Amygdala (tissue), 56 donors: ENCODE data around the gene FEM1B.

ENCODE experiments used
- DNase-seq, 56 donors: peaks; one replicate each; lab custom pipeline; 2025; lab: John Stamatoyannopoulos, UW

The FEM1B gene

DNA sequence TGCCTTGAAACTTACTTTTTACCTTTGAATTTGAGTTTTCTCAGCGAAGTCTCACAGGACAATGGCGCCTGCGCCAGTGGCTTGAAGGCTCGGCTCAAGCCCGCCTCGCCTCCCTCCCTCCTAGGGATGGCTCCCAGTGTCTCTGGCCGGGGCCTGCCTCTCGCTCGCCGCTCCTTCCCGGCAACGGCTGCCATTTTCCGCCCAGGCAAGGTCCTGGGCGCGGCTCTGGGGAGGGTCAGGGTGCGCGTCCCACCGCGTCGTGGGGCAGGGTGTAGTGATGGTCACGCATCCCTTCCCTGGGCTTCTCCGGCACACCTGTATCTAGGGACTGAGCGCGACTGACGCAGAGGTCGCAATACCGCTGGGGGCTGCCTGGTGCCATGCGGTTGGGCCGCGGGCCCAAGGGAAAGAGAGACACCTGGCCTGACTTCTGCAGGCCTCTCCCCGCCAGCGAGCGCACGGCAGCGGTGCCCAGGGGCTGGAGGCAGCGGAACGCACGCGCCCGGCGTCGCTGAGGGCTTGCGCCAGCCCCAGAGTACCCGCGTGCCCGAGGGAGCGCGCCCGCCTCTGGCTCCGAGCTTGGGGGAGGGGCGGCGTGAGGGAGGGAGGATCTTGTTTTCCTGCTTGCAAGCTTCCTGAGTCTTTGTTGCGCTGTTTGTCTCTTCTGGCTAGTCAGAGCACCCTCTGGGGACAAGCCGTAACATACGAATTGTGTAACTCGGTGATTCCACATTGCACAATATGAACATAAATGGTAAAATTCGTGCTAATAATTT is 20.7 kb upstream of the FEM1B start:
- peak; percentile 47 to 91 (median 81) for DNase-seq

DNA sequence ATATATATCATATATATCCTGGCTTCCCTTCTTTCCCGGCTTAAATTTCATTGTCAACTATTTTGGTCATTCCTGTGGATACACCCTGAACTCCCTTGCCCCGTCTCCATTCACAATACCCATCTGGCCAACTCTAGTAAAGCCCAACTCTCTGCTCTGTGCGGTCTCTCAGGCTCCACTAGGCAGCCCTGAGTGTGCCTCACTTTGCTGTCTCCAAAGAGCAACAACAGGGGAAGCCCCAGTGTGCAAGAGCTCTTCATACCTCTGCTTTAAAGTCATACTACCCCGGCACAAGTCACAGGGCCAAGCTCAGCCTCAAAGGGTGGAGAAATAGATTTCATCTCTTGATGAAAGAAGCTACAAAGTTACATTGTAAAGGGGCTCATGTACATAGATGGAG is 18.9 kb upstream of the FEM1B start:
- DNase-seq = no peak

DNA sequence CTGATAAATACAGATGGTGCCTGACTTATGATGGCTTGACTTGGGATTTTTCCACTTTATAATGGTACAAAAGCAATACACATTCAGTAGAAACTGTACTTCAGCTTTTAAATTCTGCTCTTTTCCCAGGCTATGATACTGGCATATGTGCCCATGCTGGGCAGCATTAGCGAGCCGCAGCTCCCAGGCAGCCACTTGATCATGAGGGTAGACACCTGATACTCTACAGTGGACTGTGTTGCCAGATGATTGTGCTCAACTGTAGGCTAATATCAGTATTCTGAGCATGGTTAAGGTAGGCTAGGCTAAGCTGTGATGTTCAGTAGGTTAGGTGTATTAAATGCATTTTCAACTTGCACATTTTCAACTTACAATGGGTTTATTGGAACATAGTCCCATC is 17.7 kb upstream of the FEM1B start:
- DNase-seq = no peak

DNA sequence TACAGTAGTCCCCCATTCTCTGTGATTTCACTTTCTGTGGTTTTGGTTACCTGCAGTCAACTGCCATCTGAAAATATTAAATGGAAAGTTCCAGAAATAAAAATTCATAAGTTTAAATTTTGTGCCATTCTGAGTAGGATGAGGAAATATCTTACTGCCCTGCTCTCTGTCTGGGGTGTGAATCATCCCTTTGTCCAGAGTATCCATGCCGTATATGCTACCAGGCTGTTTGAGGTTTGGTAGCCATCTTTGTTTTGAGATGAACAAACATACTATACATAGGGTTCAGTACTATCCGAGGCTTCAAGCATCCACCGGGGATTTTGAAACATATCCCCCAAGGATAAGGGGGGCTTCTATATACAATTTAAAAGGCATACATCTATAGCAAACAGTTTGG is 16.3 kb upstream of the FEM1B start:
- no peak for DNase-seq

DNA sequence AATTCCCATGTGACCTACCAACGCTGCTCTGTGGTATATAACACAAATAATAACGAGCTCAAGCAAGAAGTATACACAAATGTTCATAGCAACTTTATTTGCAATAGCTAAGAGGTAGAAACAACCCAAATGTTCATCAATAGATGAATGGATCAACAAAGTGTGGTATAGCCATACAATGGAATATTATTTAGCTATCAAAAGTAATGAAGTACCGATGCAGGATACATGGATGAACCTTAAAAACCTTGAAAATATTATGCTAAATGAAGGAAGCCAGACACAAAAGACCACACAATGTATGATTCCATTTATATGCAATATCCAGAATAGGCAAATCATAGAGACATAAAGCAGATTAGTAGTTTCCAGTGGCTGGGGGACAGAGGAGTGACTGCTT is 15.6 kb upstream of the FEM1B start:
- DNase-seq = no peak

DNA sequence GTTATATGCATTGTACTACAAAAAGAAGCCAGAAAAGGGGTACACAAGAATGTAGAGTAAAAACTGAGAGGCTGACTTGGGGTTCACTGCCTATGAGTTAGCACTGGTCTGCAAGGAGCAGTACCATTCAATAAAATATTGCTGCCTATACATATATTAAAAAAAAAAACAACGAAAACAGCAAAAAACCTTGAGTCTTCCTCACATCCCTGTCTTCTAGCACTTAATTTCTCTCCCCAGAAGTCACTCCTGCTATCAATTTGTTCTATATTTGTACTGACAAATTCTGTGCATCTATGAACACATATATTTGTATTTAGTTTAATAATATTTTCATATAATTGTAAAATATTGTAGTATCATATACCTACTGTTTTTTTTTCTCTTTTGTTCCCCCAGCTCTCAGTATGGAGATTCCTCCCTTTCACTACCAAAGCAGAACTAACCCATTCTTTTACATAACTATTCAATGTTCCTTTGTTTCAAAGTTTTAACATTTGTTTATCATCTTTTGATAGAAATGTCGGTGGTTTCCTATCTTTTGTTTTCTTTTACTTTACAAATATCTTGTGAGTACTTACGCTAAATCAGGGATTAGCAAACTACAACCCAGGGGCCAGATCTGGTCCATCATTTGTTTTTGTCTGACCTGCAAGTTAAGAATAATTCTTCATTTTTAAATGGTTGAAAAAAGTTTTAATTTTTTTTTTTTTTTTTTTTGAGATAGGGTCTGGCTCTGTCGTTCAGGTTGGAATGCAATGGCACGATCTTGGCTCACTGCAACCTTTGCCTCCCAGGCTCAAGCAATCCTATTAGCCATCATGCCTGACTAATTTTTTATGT is 14.8 kb upstream of the FEM1B start:
- DNase-seq = no peak

DNA sequence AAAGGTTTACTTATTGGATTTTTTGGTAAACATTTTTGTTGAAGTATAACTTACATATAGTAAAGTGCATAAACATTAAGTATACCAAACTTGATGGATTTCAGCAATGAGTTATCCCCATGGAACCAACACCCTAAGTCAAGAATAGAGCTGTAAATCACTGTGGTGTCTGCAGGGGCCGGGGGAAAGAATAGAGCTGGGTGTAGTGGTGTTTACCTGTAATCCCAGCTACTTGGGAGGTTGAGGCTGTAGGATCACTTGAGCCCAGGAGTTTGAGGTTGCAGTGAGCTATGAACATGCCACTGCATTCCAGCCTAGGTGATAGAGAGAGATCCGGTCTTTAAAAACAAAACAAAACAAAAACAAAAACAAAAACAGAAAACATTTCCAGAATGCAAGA is 13.3 kb upstream of the FEM1B start:
- DNase-seq = no peak

DNA sequence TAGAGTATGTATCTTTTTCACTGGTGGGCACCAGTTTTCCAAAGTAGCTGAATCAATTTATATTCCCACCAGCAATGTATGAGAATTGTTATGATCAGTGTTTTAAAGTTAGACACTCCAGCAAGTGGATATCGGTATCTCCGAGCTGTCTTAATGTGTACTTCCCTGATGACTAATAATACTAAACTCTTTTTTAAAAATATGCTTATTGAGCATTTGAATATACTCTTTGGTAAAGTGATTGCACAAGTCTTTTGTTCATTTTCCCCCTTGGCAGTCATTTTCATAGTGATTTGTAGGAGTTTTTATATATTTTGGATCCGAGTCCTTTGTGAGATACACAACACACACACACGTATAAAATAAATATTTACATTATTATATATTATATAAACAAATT is 12.5 kb upstream of the FEM1B start:
- DNase-seq = no peak

DNA sequence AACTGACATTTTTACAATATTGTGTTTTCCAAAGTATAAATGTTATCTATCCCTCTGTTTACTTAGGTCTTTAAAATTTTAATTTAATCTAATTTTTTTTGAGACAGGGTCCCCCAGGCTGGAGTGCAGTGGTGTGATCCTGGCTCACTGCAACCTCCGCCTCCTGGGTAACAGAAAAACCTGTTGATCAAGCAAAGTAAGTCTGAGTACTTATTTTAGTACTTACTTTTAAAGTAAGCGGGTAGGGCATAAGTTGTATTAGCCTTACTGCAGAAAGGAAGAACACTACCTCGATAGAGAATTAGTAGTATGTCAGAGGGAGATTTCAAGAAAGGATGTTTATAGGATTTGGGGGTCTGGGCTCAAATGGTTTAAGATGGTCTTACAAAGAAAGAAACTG is 11.9 kb upstream of the FEM1B start:
- DNase-seq = no peak

DNA sequence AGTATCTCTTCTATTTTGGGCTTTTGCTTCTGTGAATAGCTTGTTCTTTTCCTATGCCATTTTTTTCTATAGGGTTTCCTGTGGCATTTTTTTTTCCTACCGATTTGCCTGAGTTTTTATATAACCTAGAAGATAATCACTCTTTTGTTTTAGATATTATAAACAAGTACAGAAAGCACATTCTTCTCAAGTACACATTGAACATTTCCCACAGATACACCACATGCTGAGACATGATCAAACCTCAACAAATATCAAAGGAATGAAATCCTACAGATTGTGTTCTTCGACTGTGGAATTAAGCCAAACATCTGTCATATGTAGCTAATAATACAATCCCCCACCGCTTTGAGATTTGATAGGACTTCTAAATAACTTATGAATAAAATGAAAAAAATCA is 9.1 kb upstream of the FEM1B start:
- no peak for DNase-seq

DNA sequence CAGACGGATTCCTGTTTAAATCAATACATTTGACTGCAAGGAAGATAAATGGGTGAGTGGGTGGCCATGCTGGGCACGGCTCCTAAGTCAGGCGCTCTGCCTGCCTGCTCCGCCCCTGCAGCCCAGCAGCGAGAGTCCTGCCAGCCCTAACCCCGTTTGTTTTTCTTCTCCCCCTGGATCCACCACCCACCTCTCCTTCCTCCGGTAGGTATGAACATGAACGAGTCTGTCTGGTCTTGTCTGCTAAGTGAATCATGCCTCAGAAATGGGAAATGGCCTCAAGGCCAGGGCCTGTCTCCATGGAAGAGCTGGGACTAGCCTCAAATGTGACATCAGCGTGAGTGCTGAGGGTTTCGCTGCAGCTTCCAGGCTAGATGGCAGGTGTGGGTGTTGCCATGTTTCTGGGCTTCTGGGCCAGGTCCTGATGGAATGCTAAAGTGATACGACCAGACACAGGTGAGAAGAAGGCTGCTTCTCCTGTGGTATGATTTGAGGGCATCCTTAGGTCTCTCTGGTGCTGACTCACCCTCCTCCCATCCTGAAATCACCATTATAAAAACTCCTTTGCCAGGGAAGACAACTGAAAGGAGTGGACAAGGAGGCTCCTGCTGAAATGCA is 5.6 kb upstream of the FEM1B start:
- peak in 15 of 56 donors; percentile 9 to 68 (median 25) for DNase-seq

DNA sequence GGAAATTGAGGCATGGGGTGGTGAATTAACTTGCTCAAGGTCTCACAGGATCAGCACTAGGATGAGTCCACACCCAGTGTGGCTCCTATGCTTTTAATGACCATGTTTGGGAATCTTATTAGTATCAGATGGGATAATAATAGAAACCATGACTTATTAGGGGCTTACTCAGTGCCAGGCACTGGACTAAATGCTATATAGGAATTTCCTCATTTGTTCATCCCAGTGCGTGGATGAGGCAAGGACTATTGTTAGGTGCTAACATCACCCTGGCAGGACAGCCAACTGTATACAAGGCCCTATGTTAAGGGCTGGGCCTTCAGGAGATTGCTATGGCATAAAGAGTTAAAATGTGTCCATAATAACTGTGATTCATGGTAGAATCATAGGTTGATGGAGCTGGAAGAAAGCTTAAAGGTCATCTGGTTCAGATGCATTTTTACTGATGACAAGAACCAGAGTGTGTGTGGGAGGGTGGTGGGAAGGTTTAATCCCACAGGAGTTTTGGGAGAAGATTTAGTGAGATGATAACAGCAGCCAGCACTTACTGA is 4.7 kb upstream of the FEM1B start:
- no peak for DNase-seq

DNA sequence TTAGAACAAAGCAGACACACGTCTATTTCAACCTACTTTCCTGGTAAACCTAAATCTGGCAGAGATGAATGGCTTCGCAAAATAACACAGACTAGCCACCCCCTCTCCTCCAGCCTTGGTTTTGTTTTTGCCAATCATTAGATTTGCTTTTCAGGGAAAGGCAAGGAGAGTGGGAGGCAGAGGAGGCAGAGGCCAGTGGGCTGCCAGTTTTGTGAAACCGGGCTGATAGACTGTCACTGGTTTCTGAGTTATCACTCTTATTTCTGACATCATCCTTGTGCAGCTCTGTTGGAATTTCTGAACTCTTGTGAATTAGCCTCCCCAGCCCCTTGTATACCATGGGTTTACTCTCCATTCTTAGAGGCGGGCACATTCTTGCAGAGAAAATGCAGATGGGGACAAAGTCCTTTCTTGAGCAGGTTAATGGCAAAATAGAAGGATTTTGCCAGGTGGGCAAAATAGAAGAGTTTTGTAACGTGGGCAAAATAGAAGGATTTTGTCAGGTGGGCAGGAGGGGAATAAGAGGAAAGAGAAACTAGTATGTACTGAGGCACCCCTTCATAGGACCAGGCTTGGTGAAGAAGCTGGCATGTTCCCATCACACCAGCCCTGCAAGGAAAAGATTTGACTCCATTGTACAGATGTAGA is 3.2 kb upstream of the FEM1B start:
- DNase-seq = peak in 1 of 56 donors; percentile 15

DNA sequence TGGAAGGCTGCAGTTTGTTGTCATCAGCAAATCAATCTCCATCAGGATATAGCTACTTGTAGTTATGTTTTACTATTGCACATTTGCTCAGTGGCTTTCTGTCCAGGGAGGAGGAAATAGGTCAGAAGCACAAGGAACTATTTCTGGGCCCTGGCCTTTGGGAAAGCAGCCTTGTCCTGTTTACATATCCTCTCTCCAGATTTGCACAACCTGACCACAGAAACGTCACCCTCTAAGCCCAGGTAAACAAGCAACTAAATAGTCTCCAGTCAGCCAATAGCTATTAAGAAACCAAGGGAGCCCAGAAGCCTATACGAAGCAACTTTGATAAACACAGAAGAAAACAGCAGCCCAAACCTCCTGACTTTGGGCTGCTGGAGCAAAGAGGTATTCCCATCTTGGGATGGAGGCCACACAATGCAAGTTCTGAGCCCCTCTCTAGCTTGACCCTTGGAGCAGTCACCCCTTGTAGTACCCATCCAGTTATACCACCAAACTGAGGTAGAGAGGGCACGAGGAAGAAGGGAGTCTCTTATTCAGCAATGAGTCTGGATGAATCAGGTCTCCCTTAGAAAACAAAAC is 2.3 kb upstream of the FEM1B start:
- DNase-seq = no peak

DNA sequence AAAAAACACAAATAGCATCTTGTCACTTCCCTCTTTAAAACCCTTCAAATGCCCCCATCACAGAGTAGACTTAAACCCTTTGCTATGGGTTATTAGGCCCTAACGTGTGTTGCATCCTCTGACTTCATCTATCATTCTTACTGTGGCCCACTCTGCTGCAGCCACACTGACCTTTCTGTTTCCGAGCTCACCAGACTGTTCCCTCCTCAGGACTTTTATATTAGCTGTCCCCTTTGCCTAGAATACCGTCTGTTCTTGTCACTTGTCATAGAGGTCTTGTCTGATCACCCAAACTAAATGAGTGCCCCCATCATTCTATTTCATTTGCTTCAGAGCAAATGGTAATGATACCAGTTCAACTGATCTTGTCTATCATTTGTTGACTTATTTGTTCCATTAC is 877 bp upstream of the FEM1B start:
- DNase-seq = peak in 1 of 56 donors; percentile 42

DNA sequence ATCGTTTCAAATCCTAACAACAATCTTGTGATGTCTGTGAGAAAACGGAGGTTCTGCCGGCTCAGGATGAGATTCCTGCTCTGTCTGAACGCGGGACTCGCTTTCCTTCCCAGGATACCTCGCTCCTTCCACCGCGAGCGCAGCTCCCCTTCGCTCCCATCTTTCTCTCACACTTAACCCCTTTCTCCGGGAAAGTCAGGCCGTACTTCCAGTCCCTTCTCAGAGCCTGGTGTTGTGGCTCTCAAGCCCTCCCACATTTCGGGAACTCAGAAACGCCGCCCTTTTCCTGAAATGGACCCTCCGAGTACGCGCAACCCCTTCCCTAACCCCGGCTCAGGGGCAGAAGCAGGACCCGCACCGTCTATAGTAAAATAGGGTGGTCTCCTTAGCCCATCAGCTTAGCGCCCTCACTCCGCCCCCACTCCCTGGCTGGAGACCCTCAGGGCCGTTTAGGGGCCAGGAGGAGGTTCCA is 378 bp upstream of the FEM1B start:
- DNase-seq = peak in 23 of 56 donors; percentile 33 to 90 (median 66)

DNA sequence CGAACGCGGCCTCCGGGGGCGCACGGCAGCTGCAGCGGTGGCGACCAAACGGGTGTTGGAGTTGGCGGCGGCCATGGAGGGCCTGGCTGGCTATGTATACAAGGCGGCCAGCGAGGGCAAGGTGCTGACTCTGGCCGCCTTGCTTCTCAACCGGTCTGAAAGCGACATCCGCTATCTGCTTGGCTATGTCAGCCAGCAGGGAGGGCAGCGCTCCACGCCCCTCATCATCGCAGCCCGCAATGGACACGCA is 725 bp downstream of the FEM1B start:
- DNase-seq = peak in 6 of 56 donors; percentile 42 to 75 (median 66)

DNA sequence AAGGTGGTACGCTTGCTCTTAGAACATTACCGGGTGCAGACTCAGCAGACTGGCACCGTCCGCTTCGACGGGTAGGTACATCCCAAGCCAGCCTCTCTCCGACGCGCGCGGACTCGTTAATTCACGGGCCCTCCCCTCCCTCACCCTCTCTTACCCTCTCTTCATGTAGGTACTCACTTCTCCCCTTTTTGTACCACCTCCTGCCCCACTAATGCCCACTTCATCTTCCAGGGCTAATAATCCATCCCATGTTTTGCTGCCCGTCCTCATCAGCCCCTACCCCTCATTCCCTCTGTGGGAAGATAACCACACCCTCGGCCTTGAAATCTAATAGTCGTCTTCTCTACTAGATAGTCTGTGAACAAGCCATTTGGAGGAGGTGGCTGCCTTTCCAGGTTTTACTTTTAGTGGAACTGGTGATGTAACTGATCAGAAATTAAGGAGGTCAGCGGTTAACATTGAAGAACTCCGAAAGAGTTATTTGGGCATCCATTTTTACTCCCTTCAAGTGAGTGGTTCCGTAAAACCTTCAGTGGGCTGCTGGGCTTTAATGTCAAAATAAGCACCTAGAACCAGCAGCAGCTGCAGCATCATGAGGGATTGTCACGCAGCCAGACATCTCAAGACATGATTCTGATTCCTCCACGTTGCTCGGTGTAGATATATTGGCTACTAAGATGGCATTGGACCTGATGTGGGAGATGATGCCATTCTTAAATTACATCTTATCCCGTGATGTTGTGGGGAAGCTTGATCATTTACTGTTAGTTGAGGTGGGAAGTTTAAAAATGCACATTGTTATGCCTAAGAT is 1.3 kb downstream of the FEM1B start:
- DNase-seq = peak in 3 of 56 donors; percentile 16 to 69 (median 52)
